Tibial artery (tissue), 4 donors: ENCODE data around the gene SLC43A3.

Source experiments
- DNase-seq, 2 donors: peaks; one replicate each; pipeline ENCODE4 v3.0.0-alpha.2; 2019
- H3K27ac ChIP-seq, 2 donors: fragments of 200-600 bp; sonication (generic) in 1 of 2; 1 replicate in 1 of 2; 2 replicates in 1 of 2; pipeline ENCODE4 v1.5.1; 2018 to 2019; ENCODE audit warnings: mild to moderate bottlenecking in 1 of 2
- H3K27me3 ChIP-seq, 2 donors: fragments of 200-600 bp; sonication (generic) in 1 of 2; one replicate each; pipeline versions ENCODE4 v1.5.1 to v1.6.0; 2016 to 2019
- H3K36me3 ChIP-seq, 3 donors: fragments of 200-600 bp; sonication (generic) in 2 of 3; one replicate each; pipeline ENCODE4 v1.5.1; 2016 to 2019; ENCODE audit warnings: mild to moderate bottlenecking in 2 of 3
- H3K4me1 ChIP-seq, 4 donors: fragments of 200-600 bp; sonication (generic) in 2 of 4; 1 replicate in 3 of 4; 2 replicates in 1 of 4; pipeline ENCODE4 v1.5.1; 2016 to 2019
- H3K4me3 ChIP-seq, 2 donors: fragments of 200-600 bp; sonication (generic) in 1 of 2; 1 replicate in 1 of 2; 2 replicates in 1 of 2; pipeline ENCODE4 v1.5.1; 2018 to 2019; ENCODE audit warnings: mild to moderate bottlenecking in 2 of 2
- H3K9me3 ChIP-seq, 3 donors: fragments of 200-600 bp; sonication (generic) in 1 of 3; one replicate each; pipeline ENCODE4 v1.5.1; 2016 to 2019
- intact Hi-C: fragments of 100-400 bp; cut with DNase I; formaldehyde crosslinking; loops from one replicate; pipeline ENCODE4 v1.15.0; 2023; ENCODE audit warnings: low total_unique reads
- TF ChIP-seq, protein P1 (sequence below), 2 experiments: fragments of 200-600 bp in 1 of 2; fragments of 450-650 bp in 1 of 2; IDR thresholded peaks; one replicate each; pipeline ENCODE4 v1.5.1; 2017 to 2019; ENCODE audit warnings: antibody characterized with exemption in 2 of 2, mild to moderate bottlenecking in 1 of 2, moderate library complexity in 1 of 2

Gene SLC43A3

GRCh38 chr11:57467508-57468157 lies 40.7 kb upstream of the SLC43A3 start:
- intact Hi-C loops: no loop called here
- H3K27me3 ChIP-seq: peaks cover 0 to 29% of the 10 kb centered on the region in 2 donors
- no peaks in the 10 kb centered on the region for H3K36me3 ChIP-seq
- DNase-seq: no peak
- H3K4me1 ChIP-seq: no peaks in the 10 kb centered on the region
- H3K9me3 ChIP-seq: no peaks in the 10 kb centered on the region
- H3K27ac ChIP-seq: no peak overlapping the region
- H3K4me3 ChIP-seq: no peak overlapping the region
- TF ChIP-seq, protein P1, sequence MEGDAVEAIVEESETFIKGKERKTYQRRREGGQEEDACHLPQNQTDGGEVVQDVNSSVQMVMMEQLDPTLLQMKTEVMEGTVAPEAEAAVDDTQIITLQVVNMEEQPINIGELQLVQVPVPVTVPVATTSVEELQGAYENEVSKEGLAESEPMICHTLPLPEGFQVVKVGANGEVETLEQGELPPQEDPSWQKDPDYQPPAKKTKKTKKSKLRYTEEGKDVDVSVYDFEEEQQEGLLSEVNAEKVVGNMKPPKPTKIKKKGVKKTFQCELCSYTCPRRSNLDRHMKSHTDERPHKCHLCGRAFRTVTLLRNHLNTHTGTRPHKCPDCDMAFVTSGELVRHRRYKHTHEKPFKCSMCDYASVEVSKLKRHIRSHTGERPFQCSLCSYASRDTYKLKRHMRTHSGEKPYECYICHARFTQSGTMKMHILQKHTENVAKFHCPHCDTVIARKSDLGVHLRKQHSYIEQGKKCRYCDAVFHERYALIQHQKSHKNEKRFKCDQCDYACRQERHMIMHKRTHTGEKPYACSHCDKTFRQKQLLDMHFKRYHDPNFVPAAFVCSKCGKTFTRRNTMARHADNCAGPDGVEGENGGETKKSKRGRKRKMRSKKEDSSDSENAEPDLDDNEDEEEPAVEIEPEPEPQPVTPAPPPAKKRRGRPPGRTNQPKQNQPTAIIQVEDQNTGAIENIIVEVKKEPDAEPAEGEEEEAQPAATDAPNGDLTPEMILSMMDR (IDR thresholded peaks at IDR 0.05): no peak

GRCh38 chr11:57466680-57467079 lies 39.8 kb upstream of the SLC43A3 start:
- H3K4me1 ChIP-seq: no peaks in the 10 kb centered on the region
- DNase-seq: no peak
- H3K4me3 ChIP-seq: no peak overlapping the region
- intact Hi-C loops: no loop called here
- no peaks in the 10 kb centered on the region for H3K36me3 ChIP-seq
- peaks cover 0 to 26% of the 10 kb centered on the region in 2 donors for H3K27me3 ChIP-seq
- no peak overlapping the region for H3K27ac ChIP-seq
- H3K9me3 ChIP-seq: no peaks in the 10 kb centered on the region
- TF ChIP-seq, protein P1 (IDR thresholded peaks at IDR 0.05): no peak

DNA sequence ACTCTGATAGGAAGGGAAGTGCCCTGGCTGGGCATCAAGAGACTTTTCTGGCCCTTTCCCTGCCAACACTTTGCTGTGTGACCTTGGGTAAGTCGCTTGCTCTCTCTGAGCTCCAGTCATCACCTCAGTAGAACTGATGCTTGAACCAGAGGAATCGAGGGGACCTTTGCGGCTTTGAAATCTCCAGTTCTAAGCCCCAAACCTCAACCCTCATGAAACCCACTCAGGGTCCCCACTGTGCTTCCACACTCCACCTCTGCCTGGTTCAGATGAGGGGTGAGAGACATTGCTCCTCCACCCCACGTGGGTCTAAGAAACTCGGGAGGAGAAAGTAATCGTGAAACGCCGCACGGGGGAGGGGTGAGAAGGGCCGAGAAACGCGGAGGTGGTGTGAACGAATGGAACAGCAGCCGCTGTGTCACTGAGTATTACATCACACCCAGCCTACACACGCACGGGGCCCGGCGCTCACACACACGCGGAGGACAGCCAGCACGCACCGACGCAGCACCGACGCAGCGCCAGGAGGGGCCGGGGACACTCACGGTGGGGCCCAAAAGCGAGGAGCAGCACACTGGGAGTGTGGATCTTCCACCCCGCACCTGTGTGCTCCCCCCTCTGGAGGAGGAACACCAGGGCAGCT lies 37.7 kb upstream of the SLC43A3 start:
- Histone ChIP-seq H3K36me3 (no peaks in the 10 kb centered on the region), H3K9me3 (no peaks in the 10 kb centered on the region), H3K27ac (no peak overlapping the region), H3K4me1 (peaks cover 0 to 16% (median 13%) of the 10 kb centered on the region in 4 donors), H3K27me3 (peaks cover 0 to 37% of the 10 kb centered on the region in 2 donors), H3K4me3 (no peak overlapping the region)
- no peak for DNase-seq
- TF ChIP-seq, protein P1 (IDR thresholded peaks at IDR 0.05): no peak
- intact Hi-C loops: no loop called here

DNA sequence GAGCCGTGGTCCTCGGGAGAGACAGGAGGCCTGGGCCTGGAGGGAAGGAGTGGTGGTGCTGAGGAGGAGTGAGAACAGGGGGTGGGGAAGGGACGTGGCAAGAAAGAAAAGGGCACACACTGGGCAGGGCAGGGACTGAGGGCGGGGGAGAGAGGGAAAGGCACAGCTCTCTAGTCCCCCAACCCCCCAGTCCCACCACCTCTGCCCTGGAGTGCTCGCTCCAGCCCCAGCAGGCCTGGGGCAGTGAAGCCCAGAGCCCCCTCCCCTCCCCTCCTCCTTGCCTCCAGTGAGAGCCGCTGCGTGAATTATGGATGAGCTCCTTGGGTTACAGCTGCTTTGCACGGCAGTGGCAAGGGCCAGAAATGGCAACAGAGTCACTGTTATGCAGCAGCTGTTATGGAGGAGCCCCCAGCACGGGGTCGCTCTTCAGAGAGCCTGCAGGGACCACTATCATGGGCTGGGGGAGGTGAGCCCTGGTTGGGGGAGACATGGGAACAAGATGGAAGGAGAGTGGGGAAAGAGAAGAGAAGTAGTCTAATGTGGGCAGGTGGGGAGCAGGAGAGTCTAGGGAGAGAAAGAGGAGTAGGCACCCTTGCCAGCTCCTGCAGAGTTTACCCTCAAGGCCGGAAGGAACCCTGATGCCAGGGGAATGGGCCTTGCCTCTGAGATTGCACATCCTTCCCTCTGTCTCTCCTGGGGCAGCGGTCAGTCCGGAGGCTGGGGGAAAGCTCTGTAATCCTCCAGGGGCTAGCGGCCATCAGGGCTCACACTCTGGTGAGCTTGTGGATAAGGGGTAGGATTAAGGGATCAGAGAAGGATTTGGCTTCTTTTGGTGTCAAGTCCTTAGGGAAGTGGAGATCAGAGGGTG lies 37.0 kb upstream of the SLC43A3 start:
- Histone ChIP-seq H3K4me3 (no peak overlapping the region), H3K4me1 (peaks cover 0 to 23% (median 21%) of the 10 kb centered on the region in 4 donors), H3K27ac (no peak overlapping the region), H3K36me3 (no peaks in the 10 kb centered on the region), H3K9me3 (no peaks in the 10 kb centered on the region), H3K27me3 (peaks cover 0 to 45% of the 10 kb centered on the region in 2 donors)
- intact Hi-C loops: no loop called here
- DNase-seq: no peak
- TF ChIP-seq, protein P1 (IDR thresholded peaks at IDR 0.05): no peak

DNA sequence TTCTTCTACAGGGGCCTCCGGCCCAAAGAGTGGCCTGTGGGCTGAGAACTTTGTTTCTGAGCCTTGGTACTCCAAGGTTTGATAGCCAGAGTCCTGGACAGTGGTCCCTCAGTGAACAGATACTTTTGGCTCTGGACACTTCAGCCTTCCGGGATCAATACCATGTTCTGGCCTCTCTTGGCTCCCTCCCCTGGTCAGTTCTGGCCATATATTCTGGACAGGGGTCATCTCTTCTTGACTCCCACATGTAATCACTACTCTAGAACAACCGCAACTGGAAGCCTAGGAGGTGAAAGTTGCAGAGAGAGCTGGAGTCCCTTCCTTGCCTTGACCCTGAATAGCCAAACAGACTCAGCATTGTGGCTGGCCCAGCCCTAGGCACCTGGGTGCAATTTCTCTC lies 35.7 kb upstream of the SLC43A3 start:
- Histone ChIP-seq H3K9me3 (no peaks in the 10 kb centered on the region), H3K4me1 (peaks cover 0 to 36% (median 34%) of the 10 kb centered on the region in 4 donors), H3K27ac (no peak overlapping the region), H3K36me3 (no peaks in the 10 kb centered on the region), H3K27me3 (peaks cover 0 to 53% of the 10 kb centered on the region in 2 donors), H3K4me3 (no peak overlapping the region)
- intact Hi-C loops: no loop called here
- TF ChIP-seq, protein P1 (IDR thresholded peaks at IDR 0.05): no peak
- no peak for DNase-seq
